Measurements from ENCODE around the gene SLC22A23.

DNA sequence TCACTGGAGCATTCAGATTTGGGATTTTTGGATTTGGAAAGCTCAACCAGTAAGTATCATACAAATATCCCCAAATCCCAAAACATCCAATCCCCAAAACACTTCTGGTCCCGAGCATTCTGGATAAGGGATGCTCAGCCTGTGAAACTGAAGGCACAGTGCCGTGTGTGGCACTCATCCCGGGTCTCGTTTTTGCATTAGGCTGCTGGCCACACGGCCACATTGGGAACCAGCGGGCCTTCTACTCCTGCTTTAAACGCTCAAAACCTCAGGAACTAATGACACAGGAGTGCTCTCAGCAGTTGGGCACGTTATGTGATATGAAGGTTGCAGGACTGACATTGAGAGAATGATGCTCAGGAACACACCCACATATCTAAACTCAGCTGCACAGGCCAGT lies 162.5 kb downstream of the SLC22A23 start:
- TF ChIP-seq, protein P1, sequence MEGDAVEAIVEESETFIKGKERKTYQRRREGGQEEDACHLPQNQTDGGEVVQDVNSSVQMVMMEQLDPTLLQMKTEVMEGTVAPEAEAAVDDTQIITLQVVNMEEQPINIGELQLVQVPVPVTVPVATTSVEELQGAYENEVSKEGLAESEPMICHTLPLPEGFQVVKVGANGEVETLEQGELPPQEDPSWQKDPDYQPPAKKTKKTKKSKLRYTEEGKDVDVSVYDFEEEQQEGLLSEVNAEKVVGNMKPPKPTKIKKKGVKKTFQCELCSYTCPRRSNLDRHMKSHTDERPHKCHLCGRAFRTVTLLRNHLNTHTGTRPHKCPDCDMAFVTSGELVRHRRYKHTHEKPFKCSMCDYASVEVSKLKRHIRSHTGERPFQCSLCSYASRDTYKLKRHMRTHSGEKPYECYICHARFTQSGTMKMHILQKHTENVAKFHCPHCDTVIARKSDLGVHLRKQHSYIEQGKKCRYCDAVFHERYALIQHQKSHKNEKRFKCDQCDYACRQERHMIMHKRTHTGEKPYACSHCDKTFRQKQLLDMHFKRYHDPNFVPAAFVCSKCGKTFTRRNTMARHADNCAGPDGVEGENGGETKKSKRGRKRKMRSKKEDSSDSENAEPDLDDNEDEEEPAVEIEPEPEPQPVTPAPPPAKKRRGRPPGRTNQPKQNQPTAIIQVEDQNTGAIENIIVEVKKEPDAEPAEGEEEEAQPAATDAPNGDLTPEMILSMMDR (conservative IDR thresholded peaks at IDR 0.05; ENCODE audit: low read length): no peak
- TF ChIP-seq EZH2phosphoT487 (IDR thresholded peaks at IDR 0.05; ENCODE audit: borderline replicate concordance, low read depth, low read length): no peak
